Neural cell (in vitro differentiated cells): ENCODE measurements around the gene PCDHA9. TPM values are rescaled to one million over a fixed set of nuclear protein-coding genes. Genes with fewer than 3 reads are reported as not detected.

Source experiments
- polyA plus RNA-seq: library from polyadenylated mRNA; depleted of rRNA; stranded (reverse); fragments of >200 nt; gene quantifications from 2 replicates; pipeline ENCODE4 v1.2.3, GENCODE V29; 2014

PCDHA9 gene
- polyA plus RNA-seq, 1 donor from 2014 or later, result 0.88 TPM

Other genes starting within 250 kb of the PCDHA9 start
- 1.5 TPM in 1 of 2 replicates, not detected in the other for gene CD14, start 215.2 kb upstream of the PCDHA9 start, polyA plus RNA-seq
- gene TMCO6, start 208.9 kb upstream of the PCDHA9 start, polyA plus RNA-seq, result 23.5 and 37.5 TPM in 2 replicates
- gene NDUFA2, start 200.8 kb upstream of the PCDHA9 start, polyA plus RNA-seq, result 131 and 162 TPM in 2 replicates
- gene IK, start 200.6 kb upstream of the PCDHA9 start, polyA plus RNA-seq, result 202 and 264 TPM in 2 replicates
- gene WDR55, start 183.5 kb upstream of the PCDHA9 start, polyA plus RNA-seq, result 20.4 and 20.7 TPM in 2 replicates
- 4.2 and 4.4 TPM in 2 replicates for gene DND1, start 174.8 kb upstream of the PCDHA9 start, polyA plus RNA-seq
- 76.3 and 80.2 TPM in 2 replicates for gene HARS1, start 157.0 kb upstream of the PCDHA9 start, polyA plus RNA-seq
- 93.9 and 102 TPM in 2 replicates for gene HARS2, start 156.9 kb upstream of the PCDHA9 start, polyA plus RNA-seq
- gene ZMAT2, start 147.9 kb upstream of the PCDHA9 start, polyA plus RNA-seq, result 148 and 170 TPM in 2 replicates
- 0.28 TPM in 1 of 2 replicates, not detected in the other for gene PCDHA1, start 62.2 kb upstream of the PCDHA9 start, polyA plus RNA-seq
- 8.7 and 9.9 TPM in 2 replicates for gene PCDHA2, start 53.5 kb upstream of the PCDHA9 start, polyA plus RNA-seq
- 1.7 and 3.0 TPM in 2 replicates for gene PCDHA3, start 47.3 kb upstream of the PCDHA9 start, polyA plus RNA-seq
- 43.6 and 47.6 TPM in 2 replicates for gene PCDHA4, start 41.3 kb upstream of the PCDHA9 start, polyA plus RNA-seq
- gene PCDHA5, start 26.8 kb upstream of the PCDHA9 start, polyA plus RNA-seq, result 1.4 and 2.2 TPM in 2 replicates
- 2.5 and 3.6 TPM in 2 replicates for gene PCDHA6, start 20.4 kb upstream of the PCDHA9 start, polyA plus RNA-seq
- gene PCDHA7, start 14.1 kb upstream of the PCDHA9 start, polyA plus RNA-seq, result 2.9 and 3.3 TPM in 2 replicates
- gene PCDHA8, start 7.2 kb upstream of the PCDHA9 start, polyA plus RNA-seq, result 0.66 and 1.4 TPM in 2 replicates
- 5.5 and 6.7 TPM in 2 replicates for gene PCDHA10, start 7.5 kb downstream of the PCDHA9 start, polyA plus RNA-seq
- 5.3 and 7.3 TPM in 2 replicates for gene PCDHA11, start 20.6 kb downstream of the PCDHA9 start, polyA plus RNA-seq
- gene PCDHA12, start 26.9 kb downstream of the PCDHA9 start, polyA plus RNA-seq, result 12.8 and 13.9 TPM in 2 replicates
- 0.89 and 1.2 TPM in 2 replicates for gene PCDHA13, start 33.7 kb downstream of the PCDHA9 start, polyA plus RNA-seq
- gene PCDHAC1, start 77.9 kb downstream of the PCDHA9 start, polyA plus RNA-seq, result 2.4 and 3.3 TPM in 2 replicates
- gene PCDHAC2, start 118.1 kb downstream of the PCDHA9 start, polyA plus RNA-seq, result 7.6 and 9.3 TPM in 2 replicates
- gene PCDHB1, start 203.0 kb downstream of the PCDHA9 start, polyA plus RNA-seq, result 0.10 TPM in 1 of 2 replicates, not detected in the other
- 103 and 105 TPM in 2 replicates for gene PCDHB2, start 246.2 kb downstream of the PCDHA9 start, polyA plus RNA-seq